Activated T-helper 9 cell treated with anti-CD3 and anti-CD28 coated beads, Interleukin-2, amount 50 U/mL, for 16 hours (primary cell): ENCODE data around the gene HSPA8.
"Not testable (repeated sequence)": the region's sequence is repeated elsewhere in the genome, so short reads cannot be mapped to it uniquely, and the experiment has no call there.

Experiments used
- DNase-seq: peaks from one replicate; pipeline ENCODE4 v3.0.0-alpha.2; 2020; ENCODE audit warnings: low read depth

HSPA8 gene

GRCh38 chr11:123072332-123072761 is 10.4 kb upstream of the HSPA8 start:
- no peak for DNase-seq

- no peak for DNase-seq
These were observed 8.2 kb upstream of the HSPA8 start for GRCh38 chr11:123069908-123070821.

- DNase-seq = no peak
These were observed 3.7 kb upstream of the HSPA8 start for GRCh38 chr11:123065621-123066020.

- no peak for DNase-seq
These were observed 2.1 kb upstream of the HSPA8 start for GRCh38 chr11:123063826-123064657.

GRCh38 chr11:123062892-123063825 is 1.2 kb upstream of the HSPA8 start:
- DNase-seq = no peak

GRCh38 chr11:123062158-123062891 is 389 bp upstream of the HSPA8 start:
- peak; percentile 100 for DNase-seq

GRCh38 chr11:123060277-123061000 is 1.5 kb downstream of the HSPA8 start:
- no peak for DNase-seq

- DNase-seq = not testable (repeated sequence)
These were observed 2.7 kb downstream of the HSPA8 start for GRCh38 chr11:123059041-123059920.

- DNase-seq = no peak
These were observed 4.2 kb downstream of the HSPA8 start for GRCh38 chr11:123057661-123058305.

- no peak for DNase-seq
These were observed 5.0 kb downstream of the HSPA8 start for GRCh38 chr11:123056835-123057491.

GRCh38 chr11:123055191-123055901 is 6.6 kb downstream of the HSPA8 start:
- no peak for DNase-seq

- DNase-seq = no peak
These were observed 7.5 kb downstream of the HSPA8 start for GRCh38 chr11:123054301-123055065.

- no peak for DNase-seq
These were observed 8.8 kb downstream of the HSPA8 start for GRCh38 chr11:123052901-123053721.

GRCh38 chr11:123051634-123052033 is 10.3 kb downstream of the HSPA8 start:
- no peak for DNase-seq

GRCh38 chr11:123051146-123051545 is 10.8 kb downstream of the HSPA8 start:
- no peak for DNase-seq

GRCh38 chr11:123047947-123048293 is 14.0 kb downstream of the HSPA8 start:
- no peak for DNase-seq
